Measurements from ENCODE around the gene ALOX5.

- TF ChIP-seq CTCF (conservative IDR thresholded peaks at IDR 0.05; ENCODE audit: low read depth in 2 of 2) (no peak), POLR2AphosphoS5 (IDR thresholded peaks at IDR 0.05; ENCODE audit: low read depth) (no peak)
Measured at GRCh38 chr10:45450866-45451265, 76.8 kb downstream of the ALOX5 start.

All from GM23338 (cell line).